ENCODE data around the gene MELTF. TPM values are rescaled to one million over a fixed set of nuclear protein-coding genes. Genes with fewer than 3 reads are reported as not detected.

The MELTF gene
- polyA plus RNA-seq, 3 donors: 2.2 to 15.8 (median 9.7) TPM

- WGBS, 3 donors: 75 to 93% (median 85%) methylated on average over 2 of the region's 2 CpGs
- H3K27ac ChIP-seq (ENCODE audit: low read depth, low read length): no peak overlapping the region
Measured at GRCh38 chr3:196963631-196963953, 66.0 kb downstream of the MELTF start.

DNA sequence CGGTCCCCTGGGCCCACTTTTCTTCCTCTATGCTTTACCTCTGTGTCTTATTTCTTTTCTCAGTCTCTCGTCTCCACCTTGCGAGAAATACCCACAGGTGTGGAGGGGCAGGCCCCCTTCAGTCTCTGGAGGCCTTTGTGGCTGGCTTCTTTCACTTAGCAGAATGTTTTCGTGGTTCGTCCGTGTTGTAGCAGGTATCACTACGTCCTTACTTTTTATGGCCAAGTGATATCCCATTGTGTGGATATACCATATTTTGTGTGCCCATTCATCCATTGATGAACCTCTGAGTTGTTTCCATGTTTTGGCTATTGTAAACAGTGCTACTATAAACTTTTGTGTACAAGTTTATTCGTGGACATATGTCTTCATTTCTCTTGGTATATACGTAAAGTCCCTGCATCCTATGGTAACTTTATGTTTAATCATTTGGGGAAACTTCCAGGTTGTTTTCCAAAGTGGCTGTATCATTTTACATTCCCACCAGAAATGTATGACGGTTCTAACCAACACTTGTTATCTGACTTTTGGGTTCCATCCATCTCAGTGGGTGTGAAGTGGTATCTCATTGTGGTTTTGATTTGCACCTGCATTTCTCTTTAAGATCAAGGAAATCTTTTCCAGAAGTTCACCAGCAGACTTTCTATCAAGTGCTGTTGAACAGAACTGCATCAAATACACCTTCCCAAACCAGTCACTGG is 66.5 kb downstream of the MELTF start:
- no peak overlapping the region for H3K27ac ChIP-seq (ENCODE audit: low read depth, low read length)
- 90 to 92% (median 90%) methylated on average over 10 of the region's 10 CpGs for WGBS, 3 donors

DNA sequence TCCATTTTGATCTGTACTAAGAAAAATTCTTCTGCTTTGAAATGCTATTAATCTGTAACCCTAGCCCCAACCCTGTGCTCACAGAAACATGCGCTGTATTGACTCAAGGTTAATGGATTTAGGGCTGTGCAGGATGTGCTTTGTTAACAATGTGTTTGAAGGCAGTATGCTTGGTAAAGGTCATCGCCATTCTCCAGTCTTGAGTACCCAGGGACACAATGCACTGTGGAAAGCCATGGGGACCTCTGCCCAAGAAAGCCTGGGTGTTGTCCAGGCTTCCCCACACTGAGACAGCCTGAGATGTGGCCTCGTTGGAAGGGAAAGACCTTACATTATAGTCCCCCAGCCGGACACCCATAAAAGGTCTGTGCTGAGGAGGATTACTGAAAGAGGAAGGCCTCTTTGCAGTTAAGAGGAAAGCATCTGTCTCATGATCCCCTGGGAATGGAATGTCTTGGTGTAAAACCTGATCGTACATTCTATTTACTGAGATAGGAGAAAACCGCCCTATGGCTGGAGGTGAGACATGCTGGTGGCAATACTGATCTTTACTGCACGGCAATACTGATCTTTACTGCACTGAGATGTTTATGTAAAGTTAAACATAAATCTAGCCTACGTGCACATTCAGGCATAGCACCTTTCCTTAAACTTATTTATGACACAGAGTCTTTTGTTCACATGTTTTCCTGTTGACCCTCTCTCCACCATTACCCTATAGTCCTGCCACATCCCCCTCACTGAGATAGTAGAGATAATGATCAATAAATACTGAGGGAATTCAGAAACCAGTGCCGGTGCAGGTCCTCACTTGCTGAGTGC is 67.3 kb downstream of the MELTF start:
- H3K27ac ChIP-seq (ENCODE audit: low read depth, low read length): no peak overlapping the region
- 72 to 81% (median 73%) methylated on average over 9 of the region's 9 CpGs for WGBS, 3 donors

DNA sequence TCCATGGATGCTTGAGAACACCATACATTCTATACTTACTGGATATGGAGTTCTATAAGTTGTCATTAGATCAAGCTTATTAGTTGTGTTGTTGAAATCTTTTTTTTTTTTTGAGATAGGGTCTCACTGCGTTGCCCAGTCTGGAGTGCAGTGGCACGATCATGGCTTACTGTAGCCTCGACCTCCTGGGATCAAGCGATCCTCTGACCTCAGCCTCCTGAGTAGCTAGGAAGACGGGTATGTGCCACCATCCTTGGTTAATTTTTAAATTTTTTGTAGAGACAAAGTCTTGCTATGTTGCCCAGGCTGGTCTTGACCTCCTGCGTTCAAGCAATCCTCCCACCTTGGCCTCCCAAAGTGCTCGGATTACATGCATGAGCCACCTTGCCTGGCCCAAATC is 74.8 kb downstream of the MELTF start:
- WGBS, 3 donors: 80 to 95% (median 90%) methylated on average over 7 of the region's 7 CpGs
- H3K27ac ChIP-seq (ENCODE audit: low read depth, low read length): no peak overlapping the region

Other genes starting within 250 kb of the MELTF start
- gene SENP5, start 161.9 kb downstream of the MELTF start, polyA plus RNA-seq: 1 to 10 TPM; 3.7 to 8.2 (median 7.4) TPM
- gene NCBP2, start 87.3 kb downstream of the MELTF start, polyA plus RNA-seq: 10 to 100 TPM; 20.1 to 74.8 (median 49.0) TPM
- 1 to 10 TPM; 2.2 to 7.7 (median 5.8) TPM for gene PIGZ, start 61.0 kb downstream of the MELTF start, polyA plus RNA-seq

Measured in adipose tissue (tissue), 3 donors.